ENCODE results near the gene GLUD1. TPM values are rescaled to one million over a fixed set of nuclear protein-coding genes. Genes with fewer than 3 reads are reported as not detected.
"Not testable (repeated sequence)": the region's sequence is repeated elsewhere in the genome, so short reads cannot be mapped to it uniquely, and the experiment has no call there.

The GLUD1 gene
- total RNA-seq, 1 experiment from 2014 or later, result 151 TPM

DNA sequence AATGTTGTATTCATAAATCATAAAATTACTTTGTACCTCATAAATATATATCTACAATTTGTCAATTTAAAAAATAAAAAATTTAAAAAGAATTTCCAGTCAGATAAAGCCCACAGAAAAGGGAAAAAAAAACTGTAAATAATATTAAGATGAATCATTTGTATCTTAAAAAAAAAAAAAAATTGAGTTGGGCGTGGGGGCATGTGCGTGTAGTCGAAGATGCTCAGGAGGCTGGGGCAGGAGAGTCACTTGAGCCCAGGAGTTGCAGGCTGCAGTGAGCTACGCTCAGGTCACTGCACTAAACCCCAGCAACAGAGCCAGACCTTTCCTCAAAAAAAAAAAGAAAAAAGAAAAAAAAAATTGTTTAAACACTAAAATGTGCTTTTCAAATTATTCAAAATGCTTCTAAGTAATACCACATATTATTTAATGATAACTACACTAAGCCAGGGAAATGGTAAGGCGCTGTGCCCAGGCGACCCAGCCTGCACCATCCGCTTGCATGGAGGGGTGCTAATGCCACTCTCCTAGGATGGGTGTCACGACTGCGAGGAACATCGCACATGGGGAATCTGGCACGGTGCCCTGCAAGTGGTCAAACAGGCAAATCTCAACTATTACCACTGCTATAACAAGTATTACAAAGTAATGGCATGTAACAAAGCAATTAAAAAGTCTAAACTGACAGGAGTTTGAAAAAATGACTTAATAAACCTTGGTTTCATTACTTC, 15.4 kb downstream of the GLUD1 start:
- Histone ChIP-seq H3K36me3 (replicated peaks; ENCODE audit: control insufficient read depth, insufficient read depth, low read length) (no peaks in the 10 kb centered on the region), H3K4me3 (ENCODE audit: insufficient read depth, low read depth, low read length) (no peak overlapping the region), H3K27me3 (ENCODE audit: control insufficient read depth, insufficient read depth, low read length) (no peaks in the 10 kb centered on the region)
- no peak for DNase-seq

- not testable (repeated sequence) for H3K36me3 ChIP-seq (replicated peaks; ENCODE audit: control insufficient read depth, insufficient read depth, low read length); H3K4me3 ChIP-seq (ENCODE audit: insufficient read depth, low read depth, low read length); H3K27me3 ChIP-seq (ENCODE audit: control insufficient read depth, insufficient read depth, low read length); DNase-seq
Measured at GRCh38 chr10:87076421-87076820, 18.2 kb downstream of the GLUD1 start.

GRCh38 chr10:87072449-87072848, 22.2 kb downstream of the GLUD1 start:
- DNase-seq, result no peak
- H3K36me3 ChIP-seq (replicated peaks; ENCODE audit: control insufficient read depth, insufficient read depth, low read length), result peaks cover 4% of the 10 kb centered on the region
- no peak overlapping the region for H3K4me3 ChIP-seq (ENCODE audit: insufficient read depth, low read depth, low read length)
- H3K27me3 ChIP-seq (ENCODE audit: control insufficient read depth, insufficient read depth, low read length), result no peaks in the 10 kb centered on the region

DNA sequence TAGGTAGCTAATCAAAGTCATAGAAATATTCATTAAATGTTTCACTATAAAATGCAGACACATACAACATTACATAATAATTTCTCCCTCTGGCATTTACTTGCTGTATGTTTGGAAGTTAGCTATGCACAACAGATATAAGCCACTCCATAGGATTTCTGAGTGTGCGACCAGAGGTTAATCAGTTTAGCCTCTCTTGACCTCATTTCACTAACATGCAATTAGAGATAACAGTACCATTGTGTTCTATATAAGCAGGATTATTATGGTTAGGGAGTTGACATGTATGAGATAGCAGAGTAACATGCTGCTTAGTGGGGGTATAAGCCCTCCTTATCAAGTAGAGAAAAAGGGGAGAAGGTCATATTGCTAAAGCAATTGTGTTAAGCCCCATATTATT, 26.4 kb downstream of the GLUD1 start:
- no peak for DNase-seq
- H3K27me3 ChIP-seq (ENCODE audit: control insufficient read depth, insufficient read depth, low read length), result no peaks in the 10 kb centered on the region
- H3K36me3 ChIP-seq (replicated peaks; ENCODE audit: control insufficient read depth, insufficient read depth, low read length), result peaks cover 13% of the 10 kb centered on the region
- H3K4me3 ChIP-seq (ENCODE audit: insufficient read depth, low read depth, low read length), result no peak overlapping the region

- no peak for DNase-seq
- H3K27me3 ChIP-seq (ENCODE audit: control insufficient read depth, insufficient read depth, low read length), result no peaks in the 10 kb centered on the region
- peaks cover 14% of the 10 kb centered on the region for H3K36me3 ChIP-seq (replicated peaks; ENCODE audit: control insufficient read depth, insufficient read depth, low read length)
- no peak overlapping the region for H3K4me3 ChIP-seq (ENCODE audit: insufficient read depth, low read depth, low read length)
Measured at GRCh38 chr10:87066865-87067264, 27.8 kb downstream of the GLUD1 start.

DNA sequence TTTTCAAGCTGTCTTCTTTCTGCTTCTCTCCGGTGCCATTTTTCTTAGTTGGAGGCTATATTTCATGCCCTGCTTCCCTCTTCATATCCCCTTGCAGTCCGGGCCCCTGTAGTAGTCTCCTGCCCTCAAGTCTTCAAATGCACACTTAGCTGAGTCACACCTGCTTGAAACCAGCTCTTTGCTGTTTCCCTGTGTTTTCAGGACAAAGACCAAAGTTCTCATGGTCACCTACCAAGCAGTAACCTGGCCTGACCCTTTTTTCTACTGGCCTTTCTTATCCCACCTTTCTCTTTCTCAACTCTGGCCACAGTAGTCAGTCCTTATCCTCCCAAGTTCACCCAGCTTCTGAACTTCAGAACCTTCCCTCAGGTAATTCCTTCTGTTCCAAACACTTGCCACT, 28.5 kb downstream of the GLUD1 start:
- DNase-seq, result no peak
- peaks cover 14% of the 10 kb centered on the region for H3K36me3 ChIP-seq (replicated peaks; ENCODE audit: control insufficient read depth, insufficient read depth, low read length)
- H3K4me3 ChIP-seq (ENCODE audit: insufficient read depth, low read depth, low read length), result no peak overlapping the region
- no peaks in the 10 kb centered on the region for H3K27me3 ChIP-seq (ENCODE audit: control insufficient read depth, insufficient read depth, low read length)

- no peak for DNase-seq
- Histone ChIP-seq H3K4me3 (ENCODE audit: insufficient read depth, low read depth, low read length) (no peak overlapping the region), H3K27me3 (ENCODE audit: control insufficient read depth, insufficient read depth, low read length) (no peaks in the 10 kb centered on the region), H3K36me3 (replicated peaks; ENCODE audit: control insufficient read depth, insufficient read depth, low read length) (peaks cover 18% of the 10 kb centered on the region)
Measured at GRCh38 chr10:87064651-87065050, 30.0 kb downstream of the GLUD1 start.

- Histone ChIP-seq H3K36me3 (replicated peaks; ENCODE audit: control insufficient read depth, insufficient read depth, low read length) (peaks cover 12% of the 10 kb centered on the region), H3K4me3 (ENCODE audit: insufficient read depth, low read depth, low read length) (no peak overlapping the region), H3K27me3 (ENCODE audit: control insufficient read depth, insufficient read depth, low read length) (no peaks in the 10 kb centered on the region)
- DNase-seq, result no peak
Measured at GRCh38 chr10:87060280-87060928, 34.2 kb downstream of the GLUD1 start.

GRCh38 chr10:87059401-87059800, 35.2 kb downstream of the GLUD1 start:
- no peak for DNase-seq
- no peak overlapping the region for H3K4me3 ChIP-seq (ENCODE audit: insufficient read depth, low read depth, low read length)
- H3K36me3 ChIP-seq (replicated peaks; ENCODE audit: control insufficient read depth, insufficient read depth, low read length), result peaks cover 15% of the 10 kb centered on the region
- no peaks in the 10 kb centered on the region for H3K27me3 ChIP-seq (ENCODE audit: control insufficient read depth, insufficient read depth, low read length)

- no peaks in the 10 kb centered on the region for H3K27me3 ChIP-seq (ENCODE audit: control insufficient read depth, insufficient read depth, low read length)
- DNase-seq, result no peak
- peaks cover 22% of the 10 kb centered on the region for H3K36me3 ChIP-seq (replicated peaks; ENCODE audit: control insufficient read depth, insufficient read depth, low read length)
- no peak overlapping the region for H3K4me3 ChIP-seq (ENCODE audit: insufficient read depth, low read depth, low read length)
Measured at GRCh38 chr10:87058171-87058570, 36.5 kb downstream of the GLUD1 start.

GRCh38 chr10:87054373-87055295, 40.0 kb downstream of the GLUD1 start:
- Histone ChIP-seq H3K27me3 (ENCODE audit: control insufficient read depth, insufficient read depth, low read length) (no peaks in the 10 kb centered on the region), H3K36me3 (replicated peaks; ENCODE audit: control insufficient read depth, insufficient read depth, low read length) (peaks cover 26% of the 10 kb centered on the region), H3K4me3 (ENCODE audit: insufficient read depth, low read depth, low read length) (no peak overlapping the region)
- peak; percentile 65 for DNase-seq

- Histone ChIP-seq H3K4me3 (ENCODE audit: insufficient read depth, low read depth, low read length) (no peak overlapping the region), H3K36me3 (replicated peaks; ENCODE audit: control insufficient read depth, insufficient read depth, low read length) (peaks cover 26% of the 10 kb centered on the region), H3K27me3 (ENCODE audit: control insufficient read depth, insufficient read depth, low read length) (no peaks in the 10 kb centered on the region)
- DNase-seq, result no peak
Measured at GRCh38 chr10:87053577-87054181, 41.0 kb downstream of the GLUD1 start.

DNA sequence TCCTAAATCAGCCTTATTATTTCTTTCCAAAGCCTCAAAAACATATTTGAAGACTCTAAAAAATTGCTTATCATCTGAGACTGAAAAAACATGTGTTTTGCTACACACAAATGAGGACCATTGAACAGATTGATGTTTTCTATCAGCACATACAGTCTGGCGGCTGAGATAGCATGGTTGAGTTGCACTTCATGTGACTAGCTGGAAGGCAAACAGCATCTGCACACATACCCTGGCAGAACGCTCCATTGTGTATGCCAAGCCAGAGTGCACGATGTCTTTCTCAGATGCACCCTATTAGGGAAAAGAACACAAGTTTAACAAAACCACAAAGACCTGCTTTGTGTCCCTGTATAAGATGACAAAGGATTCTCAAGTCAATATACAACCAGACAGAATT, 41.5 kb downstream of the GLUD1 start:
- DNase-seq, result no peak
- H3K4me3 ChIP-seq (ENCODE audit: insufficient read depth, low read depth, low read length), result no peak overlapping the region
- peaks cover 24% of the 10 kb centered on the region for H3K36me3 ChIP-seq (replicated peaks; ENCODE audit: control insufficient read depth, insufficient read depth, low read length)
- H3K27me3 ChIP-seq (ENCODE audit: control insufficient read depth, insufficient read depth, low read length), result no peaks in the 10 kb centered on the region

GRCh38 chr10:87045434-87045938, 49.2 kb downstream of the GLUD1 start:
- Histone ChIP-seq H3K27me3 (ENCODE audit: control insufficient read depth, insufficient read depth, low read length) (no peaks in the 10 kb centered on the region), H3K4me3 (ENCODE audit: insufficient read depth, low read depth, low read length) (no peak overlapping the region), H3K36me3 (replicated peaks; ENCODE audit: control insufficient read depth, insufficient read depth, low read length) (no peaks in the 10 kb centered on the region; the same call in 1 of the 2 replicates)
- DNase-seq, result no peak

Measured in H7 (cell line).